GM23338 (cell line): ENCODE data around the gene BANF1.

Source experiments
- CREB1 ChIP-seq: fragments of 250-450 bp; sonication (Bioruptor Pico); IDR thresholded peaks from 2 replicates; pipeline ENCODE4 v1.5.0; 2020; ENCODE audit warnings: low read depth, mild to moderate bottlenecking, moderate library complexity
- CTCF ChIP-seq, 2 experiments: fragments of 200-600 bp in 1 of 2; sonication (generic) in 1 of 2; conservative IDR thresholded peaks; 2 replicates each; pipeline versions ENCODE4 v1.5.1 to v1.6.1; 2016 to 2017; ENCODE audit warnings: antibody characterized with exemption in 2 of 2, low read depth in 2 of 2, mild to moderate bottlenecking in 2 of 2, moderate library complexity in 1 of 2
- ETS1 ChIP-seq: IDR thresholded peaks from 2 replicates; pipeline ENCODE4 v1.6.1; 2016; ENCODE audit warnings: antibody characterized with exemption
- EZH2 ChIP-seq: fragments of 200-600 bp; sonication (generic); IDR thresholded peaks from one replicate; pipeline ENCODE4 v1.8.0; 2017; ENCODE audit warnings: antibody characterized with exemption, mild to moderate bottlenecking, low read depth; ENCODE audit not compliant: unreplicated experiment
- EZH2phosphoT487 ChIP-seq: fragments of 200-600 bp; sonication (generic); IDR thresholded peaks from one replicate; pipeline ENCODE4 v1.8.1; 2018; ENCODE audit warnings: antibody characterized with exemption; ENCODE audit not compliant: unreplicated experiment
- POLR2AphosphoS5 ChIP-seq: IDR thresholded peaks from 2 replicates; pipeline ENCODE4 v1.6.1; 2016; ENCODE audit warnings: antibody characterized with exemption, low read depth
- REST ChIP-seq: IDR thresholded peaks from one replicate; pipeline ENCODE4 v1.6.1; 2018; ENCODE audit warnings: antibody characterized with exemption; ENCODE audit not compliant: unreplicated experiment
- ZNF114 ChIP-seq: fragments of 250-450 bp; sonication (Bioruptor Pico); IDR thresholded peaks from 2 replicates; pipeline ENCODE4 v1.5.0; 2020; ENCODE audit warnings: mild to moderate bottlenecking, moderate library complexity

GRCh38 chr11:66050581-66051231, 48.4 kb downstream of the BANF1 start:
- TF ChIP-seq EZH2, result no peak
- no peak for TF ChIP-seq CTCF (conservative IDR thresholded peaks at IDR 0.05; ENCODE audit: low read depth in 2 of 2)
- no peak for TF ChIP-seq EZH2phosphoT487
- no peak for TF ChIP-seq REST
- no peak for TF ChIP-seq ETS1
- no peak for TF ChIP-seq POLR2AphosphoS5
- TF ChIP-seq ZNF114 (CRISPR knock-in tag), result no peak
- no peak for TF ChIP-seq CREB1 (CRISPR knock-in tag)
